ENCODE measurements around the gene ART4.

ART4 gene

DNA sequence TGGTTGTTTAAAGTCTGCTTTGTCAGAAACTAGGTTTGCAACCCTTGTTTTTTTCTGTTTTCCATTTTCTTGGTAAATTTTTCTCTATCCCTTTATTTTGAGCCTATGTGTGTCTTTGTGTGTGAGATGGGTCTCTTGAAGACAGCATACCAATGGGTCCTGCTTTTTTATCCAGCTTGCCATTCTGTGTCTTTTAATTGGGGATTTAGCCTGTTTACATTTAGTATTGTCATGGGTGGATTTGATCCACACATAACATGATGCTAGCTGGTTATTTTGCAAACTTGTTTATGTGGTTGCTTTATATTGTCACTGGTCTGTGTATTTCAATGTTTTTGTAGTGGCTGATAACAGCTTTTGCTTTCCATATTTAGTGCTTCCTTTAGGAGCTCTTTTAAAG lies 17.2 kb upstream of the ART4 start:
- TF ChIP-seq EZH2phosphoT487 (IDR thresholded peaks at IDR 0.05; ENCODE audit: low read depth) (no peak), CTCF (IDR thresholded peaks at IDR 0.05; ENCODE audit: low read depth, low read length) (no peak)
- no peak overlapping the region for H3K4me2 ChIP-seq (ENCODE audit: low read length)
- H3K4me3 ChIP-seq (ENCODE audit: low read length): no peak overlapping the region
- no peaks in the 10 kb centered on the region for H3K36me3 ChIP-seq (replicated peaks; ENCODE audit: low read depth, low read length)
- no peak overlapping the region for H3K27ac ChIP-seq (ENCODE audit: low read length)
- no peaks in the 10 kb centered on the region for H3K79me2 ChIP-seq (ENCODE audit: low read length)
- H3K9ac ChIP-seq (ENCODE audit: low read length): no peak overlapping the region
- no peak overlapping the region for H2AFZ ChIP-seq (ENCODE audit: low read depth, low read length)
- H4K20me1 ChIP-seq (ENCODE audit: insufficient read depth, low read length): no peaks in the 10 kb centered on the region
- H3K27me3 ChIP-seq (ENCODE audit: low read depth, low read length): no peaks in the 10 kb centered on the region
- peaks cover 13% of the 10 kb centered on the region; the same call in 1 of the 2 replicates for H3K4me1 ChIP-seq (ENCODE audit: low read length)
- H3K9me3 ChIP-seq (ENCODE audit: insufficient read depth, low read length): no peaks in the 10 kb centered on the region

DNA sequence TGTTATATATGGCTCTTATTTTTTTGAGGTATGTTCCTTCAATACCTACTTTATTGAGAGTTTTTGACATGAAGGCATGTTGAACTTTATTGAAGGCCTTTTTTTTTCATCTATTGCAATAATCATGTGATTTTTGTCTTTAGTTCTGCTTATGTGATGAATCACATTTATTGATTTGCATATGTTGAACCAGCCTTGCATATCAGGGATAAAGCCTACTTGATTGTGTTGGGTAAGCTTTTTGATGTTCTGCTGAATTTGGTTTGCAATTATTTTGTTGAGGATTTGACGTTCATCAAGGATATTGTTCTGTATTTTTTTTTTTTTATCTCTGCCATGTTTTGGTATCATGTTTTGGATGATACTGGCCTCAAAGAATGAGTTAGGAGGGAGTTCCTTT lies 15.2 kb upstream of the ART4 start:
- TF ChIP-seq EZH2phosphoT487 (IDR thresholded peaks at IDR 0.05; ENCODE audit: low read depth): no peak
- TF ChIP-seq CTCF (IDR thresholded peaks at IDR 0.05; ENCODE audit: low read depth, low read length): no peak
- H3K4me2 ChIP-seq (ENCODE audit: low read length): no peak overlapping the region
- H3K27ac ChIP-seq (ENCODE audit: low read length): no peak overlapping the region
- peaks cover 13% of the 10 kb centered on the region; the same call in 1 of the 2 replicates for H3K4me1 ChIP-seq (ENCODE audit: low read length)
- H3K4me3 ChIP-seq (ENCODE audit: low read length): no peak overlapping the region
- H4K20me1 ChIP-seq (ENCODE audit: insufficient read depth, low read length): no peaks in the 10 kb centered on the region
- no peaks in the 10 kb centered on the region for H3K27me3 ChIP-seq (ENCODE audit: low read depth, low read length)
- H3K9ac ChIP-seq (ENCODE audit: low read length): no peak overlapping the region
- no peaks in the 10 kb centered on the region for H3K9me3 ChIP-seq (ENCODE audit: insufficient read depth, low read length)
- no peak overlapping the region for H2AFZ ChIP-seq (ENCODE audit: low read depth, low read length)
- no peaks in the 10 kb centered on the region for H3K79me2 ChIP-seq (ENCODE audit: low read length)
- H3K36me3 ChIP-seq (replicated peaks; ENCODE audit: low read depth, low read length): no peaks in the 10 kb centered on the region

- H3K4me2 ChIP-seq (ENCODE audit: low read length): no peak overlapping the region
- no peaks in the 10 kb centered on the region for H4K20me1 ChIP-seq (ENCODE audit: insufficient read depth, low read length)
- TF ChIP-seq EZH2phosphoT487 (IDR thresholded peaks at IDR 0.05; ENCODE audit: low read depth): no peak
- TF ChIP-seq CTCF (IDR thresholded peaks at IDR 0.05; ENCODE audit: low read depth, low read length): no peak
Measured at GRCh38 chr12:14854586-14855183, 11.4 kb upstream of the ART4 start.

DNA sequence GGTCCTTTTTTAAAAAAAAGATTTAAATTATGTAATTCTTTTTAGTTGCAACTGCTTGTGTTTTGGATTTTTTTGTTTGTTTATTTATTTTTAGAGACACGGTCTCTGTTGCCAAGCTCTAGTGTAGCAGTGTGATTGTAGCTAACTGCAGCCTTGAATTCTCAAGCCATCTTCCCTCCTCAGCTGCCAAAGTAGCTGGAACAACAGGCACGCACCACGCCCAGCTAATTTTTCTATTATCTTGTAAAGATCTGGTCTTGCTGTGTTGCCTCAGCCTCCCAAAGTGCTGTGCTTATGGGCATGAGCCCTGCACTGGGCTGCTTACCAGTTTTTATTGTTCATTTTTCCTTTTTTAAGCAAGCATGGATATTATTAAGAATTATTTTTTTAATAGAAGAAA lies 10.6 kb upstream of the ART4 start:
- H3K79me2 ChIP-seq (ENCODE audit: low read length): no peaks in the 10 kb centered on the region
- H3K9ac ChIP-seq (ENCODE audit: low read length): no peak overlapping the region
- no peaks in the 10 kb centered on the region for H3K27me3 ChIP-seq (ENCODE audit: low read depth, low read length)
- H4K20me1 ChIP-seq (ENCODE audit: insufficient read depth, low read length): no peaks in the 10 kb centered on the region
- no peak overlapping the region for H3K4me3 ChIP-seq (ENCODE audit: low read length)
- H3K27ac ChIP-seq (ENCODE audit: low read length): no peak overlapping the region
- H3K9me3 ChIP-seq (ENCODE audit: insufficient read depth, low read length): no peaks in the 10 kb centered on the region
- no peaks in the 10 kb centered on the region for H3K36me3 ChIP-seq (replicated peaks; ENCODE audit: low read depth, low read length)
- no peak for TF ChIP-seq EZH2phosphoT487 (IDR thresholded peaks at IDR 0.05; ENCODE audit: low read depth)
- TF ChIP-seq CTCF (IDR thresholded peaks at IDR 0.05; ENCODE audit: low read depth, low read length): no peak
- H2AFZ ChIP-seq (ENCODE audit: low read depth, low read length): no peak overlapping the region
- peaks cover 16% of the 10 kb centered on the region; the same call in 1 of the 2 replicates for H3K4me1 ChIP-seq (ENCODE audit: low read length)
- H3K4me2 ChIP-seq (ENCODE audit: low read length): no peak overlapping the region

More at GRCh38 chr12:14854586-14855183, 11.4 kb upstream of the ART4 start:
- Histone ChIP-seq H3K9me3 (ENCODE audit: insufficient read depth, low read length) (no peaks in the 10 kb centered on the region), H3K27ac (ENCODE audit: low read length) (no peak overlapping the region), H3K4me1 (ENCODE audit: low read length) (peaks cover 17% of the 10 kb centered on the region; the same call in 1 of the 2 replicates), H3K9ac (ENCODE audit: low read length) (no peak overlapping the region), H3K79me2 (ENCODE audit: low read length) (no peaks in the 10 kb centered on the region), H3K36me3 (replicated peaks; ENCODE audit: low read depth, low read length) (no peaks in the 10 kb centered on the region), H3K4me3 (ENCODE audit: low read length) (no peak overlapping the region), H3K27me3 (ENCODE audit: low read depth, low read length) (no peaks in the 10 kb centered on the region), H2AFZ (ENCODE audit: low read depth, low read length) (no peak overlapping the region)

Data from OCI-LY3 (cell line).